HEK293 (cell line): ENCODE measurements around the gene SULT1C2.

ENCODE experiments used
- CTCF ChIA-PET: fragments of 350-600 bp; formaldehyde crosslinking; extraction: SDS; loops from one replicate; lab custom pipeline; 2021; ENCODE audit warnings: antibody characterized with exemption; lab: Yijun Ruan, JAX
- POLR2A ChIA-PET: fragments of 300-600 bp; formaldehyde crosslinking; extraction: SDS; loops from one replicate; lab custom pipeline; 2020; ENCODE audit warnings: antibody characterized with exemption, inconsistent platforms; lab: Yijun Ruan, JAX
- H3K27ac ChIP-seq: fragments of 200-500 bp; sonication (Bioruptor generic); 2 replicates; pipeline ENCODE4 v1.5.1; 2014; ENCODE audit warnings: low read depth, low read length, control low read depth, inconsistent platforms; ENCODE audit errors: extremely low read depth
- H3K36me3 ChIP-seq, 2 experiments: fragments of 200-500 bp in 1 of 2; sonication (Bioruptor generic) in 1 of 2; 1 replicate in 1 of 2; 2 replicates in 1 of 2; pipeline ENCODE4 v1.5.1; 2014 to 2017; ENCODE audit warnings: inconsistent platforms in 2 of 2, low read length in 2 of 2; ENCODE audit not compliant: control insufficient read depth in 2 of 2, insufficient read depth in 1 of 2
- H3K4me1 ChIP-seq: fragments of 200-500 bp; sonication (Bioruptor generic); 2 replicates; pipeline ENCODE4 v1.5.1; 2014; ENCODE audit warnings: mild to moderate bottlenecking, low read length, inconsistent platforms; ENCODE audit not compliant: control insufficient read depth, insufficient read depth
- H3K4me3 ChIP-seq: 2 replicates; pipeline ENCODE4 v1.5.1; 2011; ENCODE audit warnings: low read depth, mild to moderate bottlenecking, control low read depth, low read length, moderate library complexity
- H3K9me3 ChIP-seq: fragments of 200-500 bp; sonication (Bioruptor generic); 2 replicates; pipeline ENCODE4 v1.5.1; 2014; ENCODE audit warnings: low read depth, low read length, inconsistent platforms; ENCODE audit not compliant: control insufficient read depth, insufficient read depth
- BCL11A ChIP-seq: fragments of 450-650 bp; formaldehyde crosslinking; IDR thresholded peaks from 2 replicates; pipeline ENCODE4 v1.5.1; 2016; ENCODE audit warnings: low read depth, missing biosample characterization, missing genetic modification characterization
- KLF1 ChIP-seq: fragments of 450-650 bp; formaldehyde crosslinking; IDR thresholded peaks from 2 replicates; pipeline ENCODE4 v1.5.1; 2016; ENCODE audit warnings: missing biosample characterization, missing genetic modification characterization
- KLF10 ChIP-seq: fragments of 450-650 bp; IDR thresholded peaks from 2 replicates; pipeline ENCODE4 v1.5.1; 2018; ENCODE audit warnings: missing biosample characterization, mild to moderate bottlenecking, missing genetic modification characterization
- MYNN ChIP-seq: fragments of 450-650 bp; formaldehyde crosslinking; IDR thresholded peaks from 2 replicates; pipeline ENCODE4 v1.5.1; 2016; ENCODE audit warnings: missing biosample characterization, missing genetic modification characterization, borderline replicate concordance
- OSR2 ChIP-seq: fragments of 450-650 bp; formaldehyde crosslinking; IDR thresholded peaks from 2 replicates; pipeline ENCODE4 v1.5.1; 2016; ENCODE audit warnings: missing biosample characterization, missing genetic modification characterization
- TCF7L2 ChIP-seq: IDR thresholded peaks from 2 replicates; pipeline ENCODE4 v1.6.1; 2011; ENCODE audit warnings: low read depth, mild to moderate bottlenecking, inconsistent platforms, low read length, moderate library complexity, borderline replicate concordance
- ZBTB17 ChIP-seq: fragments of 450-650 bp; formaldehyde crosslinking; IDR thresholded peaks from 2 replicates; pipeline ENCODE4 v1.5.1; 2016; ENCODE audit warnings: missing biosample characterization, missing genetic modification characterization
- ZNF112 ChIP-seq: fragments of 450-650 bp; formaldehyde crosslinking; IDR thresholded peaks from 2 replicates; pipeline ENCODE4 v1.5.0; 2017; ENCODE audit warnings: missing biosample characterization, missing genetic modification characterization
- ZNF175 ChIP-seq: fragments of 450-650 bp; formaldehyde crosslinking; IDR thresholded peaks from 2 replicates; pipeline ENCODE4 v1.5.1; 2016; ENCODE audit warnings: missing biosample characterization, missing genetic modification characterization
- ZNF23 ChIP-seq: fragments of 450-650 bp; formaldehyde crosslinking; IDR thresholded peaks from 2 replicates; pipeline ENCODE4 v1.5.1; 2016; ENCODE audit warnings: missing biosample characterization, missing genetic modification characterization, borderline replicate concordance
- ZNF24 ChIP-seq: fragments of 450-650 bp; formaldehyde crosslinking; IDR thresholded peaks from 2 replicates; pipeline ENCODE4 v1.5.1; 2016; ENCODE audit warnings: missing biosample characterization, missing genetic modification characterization
- ZNF266 ChIP-seq: fragments of 450-650 bp; formaldehyde crosslinking; IDR thresholded peaks from 2 replicates; pipeline ENCODE4 v1.5.1; 2016; ENCODE audit warnings: missing biosample characterization, missing genetic modification characterization, low read depth
- ZNF280C ChIP-seq: fragments of 450-650 bp; formaldehyde crosslinking; IDR thresholded peaks from 2 replicates; pipeline ENCODE4 v1.5.1; 2016; ENCODE audit warnings: missing biosample characterization, missing genetic modification characterization
- ZNF324 ChIP-seq: fragments of 450-650 bp; formaldehyde crosslinking; IDR thresholded peaks from 2 replicates; pipeline ENCODE4 v1.5.1; 2016; ENCODE audit warnings: missing biosample characterization, missing genetic modification characterization
- ZNF518A ChIP-seq: fragments of 450-650 bp; formaldehyde crosslinking; conservative IDR thresholded peaks from 2 replicates; pipeline ENCODE4 v1.5.1; 2016; ENCODE audit warnings: low read depth, missing biosample characterization, missing genetic modification characterization
- ZNF558 ChIP-seq: fragments of 450-650 bp; formaldehyde crosslinking; IDR thresholded peaks from 2 replicates; pipeline ENCODE4 v1.5.1; 2016; ENCODE audit warnings: missing biosample characterization, missing genetic modification characterization
- ZNF658 ChIP-seq: fragments of 450-650 bp; formaldehyde crosslinking; IDR thresholded peaks from 2 replicates; pipeline ENCODE4; 2016; ENCODE audit warnings: missing biosample characterization, missing genetic modification characterization
- ZNF776 ChIP-seq: fragments of 450-650 bp; formaldehyde crosslinking; IDR thresholded peaks from 2 replicates; pipeline ENCODE4 v1.5.0; 2017; ENCODE audit warnings: missing biosample characterization, missing genetic modification characterization, borderline replicate concordance
- ZXDB ChIP-seq: fragments of 450-650 bp; formaldehyde crosslinking; IDR thresholded peaks from 2 replicates; pipeline ENCODE4 v1.5.1; 2016; ENCODE audit warnings: missing biosample characterization, missing genetic modification characterization
- TF ChIP-seq, protein P1 (sequence below): fragments of 450-650 bp; formaldehyde crosslinking; IDR thresholded peaks from 2 replicates; pipeline ENCODE4 v1.5.1; 2016; ENCODE audit warnings: missing biosample characterization, missing genetic modification characterization, borderline replicate concordance
- TF ChIP-seq, protein P2 (sequence below): fragments of 450-650 bp; formaldehyde crosslinking; IDR thresholded peaks from 2 replicates; pipeline ENCODE4 v1.5.1; 2017; ENCODE audit warnings: missing biosample characterization, missing genetic modification characterization
- TF ChIP-seq, protein P3 (sequence below): fragments of 450-650 bp; formaldehyde crosslinking; IDR thresholded peaks from 2 replicates; pipeline ENCODE4 v1.5.1; 2017; ENCODE audit warnings: missing biosample characterization, missing genetic modification characterization

SULT1C2 gene

GRCh38 chr2:108316461-108317258 is 28.0 kb downstream of the SULT1C2 start (continued):
- no peak for TF ChIP-seq TCF7L2
- peak; percentile 50; the same call in 1 of the 2 replicates for TF ChIP-seq KLF1 (tag by site-specific recombination)
- no peak for TF ChIP-seq MYNN (tag by site-specific recombination)
- no peak for TF ChIP-seq ZNF558 (tag by site-specific recombination)

GRCh38 chr2:108320326-108320922 is 31.7 kb downstream of the SULT1C2 start:
- H3K4me3 ChIP-seq = no peak overlapping the region
- H3K27ac ChIP-seq = no peak overlapping the region
- ChIA-PET CTCF (interaction anchor here (0.6 to 0.8 kb wide), 2 partner anchors 22 to 1458 kb away, joined by 3 read pairs; no protein-coding TSS in a partner anchor), POLR2A (no interaction called here)
- no peaks in the 10 kb centered on the region for H3K36me3 ChIP-seq
- no peaks in the 10 kb centered on the region for H3K9me3 ChIP-seq
- peaks cover 10% of the 10 kb centered on the region for H3K4me1 ChIP-seq
- TF ChIP-seq ZNF112 (tag by site-specific recombination) (no peak), ZNF24 (no peak), ZNF23 (tag by site-specific recombination) (no peak), KLF10 (tag by site-specific recombination) (no peak), ZNF324 (no peak), ZNF280C (no peak), ZNF518A (tag by site-specific recombination) (no peak), ZNF175 (tag by site-specific recombination) (no peak), OSR2 (tag by site-specific recombination) (no peak), ZXDB (tag by site-specific recombination) (no peak), ZNF776 (tag by site-specific recombination) (no peak), BCL11A (tag by site-specific recombination) (no peak), ZBTB17 (tag by site-specific recombination) (no peak), ZNF266 (tag by site-specific recombination) (no peak), ZNF658 (tag by site-specific recombination) (no peak)
- TF ChIP-seq, protein P1, sequence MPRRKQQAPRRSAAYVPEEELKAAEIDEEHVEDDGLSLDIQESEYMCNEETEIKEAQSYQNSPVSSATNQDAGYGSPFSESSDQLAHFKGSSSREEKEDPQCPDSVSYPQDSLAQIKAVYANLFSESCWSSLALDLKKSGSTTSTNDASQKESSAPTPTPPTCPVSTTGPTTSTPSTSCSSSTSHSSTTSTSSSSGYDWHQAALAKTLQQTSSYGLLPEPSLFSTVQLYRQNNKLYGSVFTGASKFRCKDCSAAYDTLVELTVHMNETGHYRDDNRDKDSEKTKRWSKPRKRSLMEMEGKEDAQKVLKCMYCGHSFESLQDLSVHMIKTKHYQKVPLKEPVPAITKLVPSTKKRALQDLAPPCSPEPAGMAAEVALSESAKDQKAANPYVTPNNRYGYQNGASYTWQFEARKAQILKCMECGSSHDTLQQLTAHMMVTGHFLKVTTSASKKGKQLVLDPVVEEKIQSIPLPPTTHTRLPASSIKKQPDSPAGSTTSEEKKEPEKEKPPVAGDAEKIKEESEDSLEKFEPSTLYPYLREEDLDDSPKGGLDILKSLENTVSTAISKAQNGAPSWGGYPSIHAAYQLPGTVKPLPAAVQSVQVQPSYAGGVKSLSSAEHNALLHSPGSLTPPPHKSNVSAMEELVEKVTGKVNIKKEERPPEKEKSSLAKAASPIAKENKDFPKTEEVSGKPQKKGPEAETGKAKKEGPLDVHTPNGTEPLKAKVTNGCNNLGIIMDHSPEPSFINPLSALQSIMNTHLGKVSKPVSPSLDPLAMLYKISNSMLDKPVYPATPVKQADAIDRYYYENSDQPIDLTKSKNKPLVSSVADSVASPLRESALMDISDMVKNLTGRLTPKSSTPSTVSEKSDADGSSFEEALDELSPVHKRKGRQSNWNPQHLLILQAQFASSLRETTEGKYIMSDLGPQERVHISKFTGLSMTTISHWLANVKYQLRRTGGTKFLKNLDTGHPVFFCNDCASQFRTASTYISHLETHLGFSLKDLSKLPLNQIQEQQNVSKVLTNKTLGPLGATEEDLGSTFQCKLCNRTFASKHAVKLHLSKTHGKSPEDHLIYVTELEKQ (tag by site-specific recombination) = no peak
- TF ChIP-seq, protein P2, sequence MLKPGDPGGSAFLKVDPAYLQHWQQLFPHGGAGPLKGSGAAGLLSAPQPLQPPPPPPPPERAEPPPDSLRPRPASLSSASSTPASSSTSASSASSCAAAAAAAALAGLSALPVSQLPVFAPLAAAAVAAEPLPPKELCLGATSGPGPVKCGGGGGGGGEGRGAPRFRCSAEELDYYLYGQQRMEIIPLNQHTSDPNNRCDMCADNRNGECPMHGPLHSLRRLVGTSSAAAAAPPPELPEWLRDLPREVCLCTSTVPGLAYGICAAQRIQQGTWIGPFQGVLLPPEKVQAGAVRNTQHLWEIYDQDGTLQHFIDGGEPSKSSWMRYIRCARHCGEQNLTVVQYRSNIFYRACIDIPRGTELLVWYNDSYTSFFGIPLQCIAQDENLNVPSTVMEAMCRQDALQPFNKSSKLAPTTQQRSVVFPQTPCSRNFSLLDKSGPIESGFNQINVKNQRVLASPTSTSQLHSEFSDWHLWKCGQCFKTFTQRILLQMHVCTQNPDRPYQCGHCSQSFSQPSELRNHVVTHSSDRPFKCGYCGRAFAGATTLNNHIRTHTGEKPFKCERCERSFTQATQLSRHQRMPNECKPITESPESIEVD (tag by site-specific recombination) = no peak
- TF ChIP-seq, protein P3, sequence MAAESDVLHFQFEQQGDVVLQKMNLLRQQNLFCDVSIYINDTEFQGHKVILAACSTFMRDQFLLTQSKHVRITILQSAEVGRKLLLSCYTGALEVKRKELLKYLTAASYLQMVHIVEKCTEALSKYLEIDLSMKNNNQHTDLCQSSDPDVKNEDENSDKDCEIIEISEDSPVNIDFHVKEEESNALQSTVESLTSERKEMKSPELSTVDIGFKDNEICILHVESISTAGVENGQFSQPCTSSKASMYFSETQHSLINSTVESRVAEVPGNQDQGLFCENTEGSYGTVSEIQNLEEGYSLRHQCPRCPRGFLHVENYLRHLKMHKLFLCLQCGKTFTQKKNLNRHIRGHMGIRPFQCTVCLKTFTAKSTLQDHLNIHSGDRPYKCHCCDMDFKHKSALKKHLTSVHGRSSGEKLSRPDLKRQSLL = no peak
